Thyroid gland (tissue), 4 donors: ENCODE data around the gene ALOX5.

ENCODE experiments used
- POLR2A ChIP-seq, 2 donors: fragments of 450-650 bp; IDR thresholded peaks; one replicate each; pipeline ENCODE4 v1.6.1; 2017; ENCODE audit warnings: antibody characterized with exemption in 2 of 2, mild to moderate bottlenecking in 2 of 2, moderate library complexity in 1 of 2
- TF ChIP-seq, protein P1 (sequence below), 6 experiments: fragments of 200-600 bp in 3 of 6; fragments of 450-650 bp in 3 of 6; sonication (generic) in 3 of 6; IDR thresholded peaks; one replicate each; pipeline ENCODE4 v1.5.1; 2016 to 2019; ENCODE audit warnings: antibody characterized with exemption in 6 of 6, mild to moderate bottlenecking in 2 of 6, inconsistent platforms in 1 of 6, moderate library complexity in 1 of 6

GRCh38 chr10:45425621-45426563 is 51.9 kb downstream of the ALOX5 start:
- TF ChIP-seq POLR2A (IDR thresholded peaks at IDR 0.05): no peak
- TF ChIP-seq, protein P1, sequence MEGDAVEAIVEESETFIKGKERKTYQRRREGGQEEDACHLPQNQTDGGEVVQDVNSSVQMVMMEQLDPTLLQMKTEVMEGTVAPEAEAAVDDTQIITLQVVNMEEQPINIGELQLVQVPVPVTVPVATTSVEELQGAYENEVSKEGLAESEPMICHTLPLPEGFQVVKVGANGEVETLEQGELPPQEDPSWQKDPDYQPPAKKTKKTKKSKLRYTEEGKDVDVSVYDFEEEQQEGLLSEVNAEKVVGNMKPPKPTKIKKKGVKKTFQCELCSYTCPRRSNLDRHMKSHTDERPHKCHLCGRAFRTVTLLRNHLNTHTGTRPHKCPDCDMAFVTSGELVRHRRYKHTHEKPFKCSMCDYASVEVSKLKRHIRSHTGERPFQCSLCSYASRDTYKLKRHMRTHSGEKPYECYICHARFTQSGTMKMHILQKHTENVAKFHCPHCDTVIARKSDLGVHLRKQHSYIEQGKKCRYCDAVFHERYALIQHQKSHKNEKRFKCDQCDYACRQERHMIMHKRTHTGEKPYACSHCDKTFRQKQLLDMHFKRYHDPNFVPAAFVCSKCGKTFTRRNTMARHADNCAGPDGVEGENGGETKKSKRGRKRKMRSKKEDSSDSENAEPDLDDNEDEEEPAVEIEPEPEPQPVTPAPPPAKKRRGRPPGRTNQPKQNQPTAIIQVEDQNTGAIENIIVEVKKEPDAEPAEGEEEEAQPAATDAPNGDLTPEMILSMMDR (IDR thresholded peaks at IDR 0.05): no peak
